CD4-positive, CD25-positive, alpha-beta regulatory T cell (primary cell): ENCODE measurements around the gene SHTN1. TPM values are rescaled to one million over a fixed set of nuclear protein-coding genes. Genes with fewer than 3 reads are reported as not detected.

Source experiments
- ATAC-seq, 2 donors: fragments of 150-1000 bp; cut with Tn5 transposase; one replicate each; pipeline ENCODE4 v1.10.0; 2021; ENCODE audit warnings: low read depth in 2 of 2, moderate number of reproducible peaks in 2 of 2, moderate library complexity in 1 of 2
- DNase-seq, 3 donors: peaks; one replicate each; pipeline versions ENCODE4 v3.0.0 to v3.0.0-alpha.2; 2012 to 2022; ENCODE audit warnings: mixed read lengths in 1 of 3
- H3K27ac ChIP-seq: one replicate; pipeline ENCODE4 v1.7.0; 2013; ENCODE audit warnings: mild to moderate bottlenecking, low read length; ENCODE audit not compliant: insufficient read depth, poor library complexity, severe bottlenecking
- H3K27me3 ChIP-seq: one replicate; pipeline ENCODE4 v1.7.0; 2013; ENCODE audit warnings: low read length; ENCODE audit not compliant: control insufficient read depth, insufficient read depth
- H3K36me3 ChIP-seq: one replicate; pipeline ENCODE4 v1.7.0; 2013; ENCODE audit warnings: mild to moderate bottlenecking, low read length, moderate library complexity; ENCODE audit not compliant: control insufficient read depth, insufficient read depth
- H3K4me1 ChIP-seq: 2 replicates; pipeline ENCODE4 v1.7.0; 2013; ENCODE audit warnings: mild to moderate bottlenecking, low read length; ENCODE audit not compliant: insufficient read depth, control insufficient read depth, poor library complexity, severe bottlenecking
- H3K4me3 ChIP-seq: one replicate; pipeline ENCODE4 v1.7.0; 2013; ENCODE audit warnings: low read depth, mild to moderate bottlenecking, low read length, moderate library complexity
- H3K9me3 ChIP-seq, 2 experiments: 1 replicate in 1 of 2; 2 replicates in 1 of 2; pipeline ENCODE4 v1.7.0; 2013; ENCODE audit warnings: low read length in 2 of 2, mild to moderate bottlenecking in 1 of 2, moderate library complexity in 1 of 2; ENCODE audit not compliant: control insufficient read depth in 2 of 2
- H3K27ac Mint-ChIP-seq, 3 donors: one replicate each; pipeline ENCODE4 v1.8.0; 2020 to 2022; ENCODE audit warnings: mild to moderate bottlenecking in 3 of 3, mixed read lengths in 3 of 3, moderate library complexity in 2 of 3
- H3K27me3 Mint-ChIP-seq: one replicate; pipeline ENCODE4 v1.8.0; 2022; ENCODE audit warnings: mild to moderate bottlenecking, mixed read lengths
- H3K36me3 Mint-ChIP-seq: one replicate; pipeline ENCODE4 v1.8.0; 2020; ENCODE audit warnings: mixed read lengths
- H3K4me1 Mint-ChIP-seq, 4 donors: one replicate each; pipeline ENCODE4 v1.8.0; 2020 to 2022; ENCODE audit warnings: mixed read lengths in 4 of 4, mild to moderate bottlenecking in 1 of 4
- H3K4me3 Mint-ChIP-seq, 4 donors: one replicate each; pipeline ENCODE4 v1.8.0; 2020 to 2022; ENCODE audit warnings: mild to moderate bottlenecking in 4 of 4, mixed read lengths in 4 of 4, moderate library complexity in 3 of 4
- H3K9me3 Mint-ChIP-seq, 7 donors: one replicate each; pipeline ENCODE4 v1.8.0; 2020 to 2022; ENCODE audit warnings: mixed read lengths in 7 of 7, mild to moderate bottlenecking in 3 of 7, moderate library complexity in 2 of 7
- polyA plus RNA-seq, 4 donors: library from polyadenylated mRNA; unstranded; fragments of 300-500 nt; fragmentation: Illumina TruSeq; gene quantifications; one replicate each; pipeline ENCODE4 v1.2.3, GENCODE V29; 2021
- total RNA-seq: library from RNA; stranded (reverse); gene quantifications from one replicate; pipeline ENCODE4 v1.2.3, GENCODE V29; 2022

Gene SHTN1
- total and polyA plus RNA-seq, 5 donors from 2014 or later, result 0.25 to 2.4 (median 0.65) TPM

- H3K4me1 ChIP-seq, result no peaks in the 10 kb centered on the region
- DNase-seq, result no peak
- H3K36me3 Mint-ChIP-seq, result no peaks in the 10 kb centered on the region
- H3K4me3 ChIP-seq, result no peak overlapping the region
- H3K27me3 ChIP-seq, result no peaks in the 10 kb centered on the region
- ATAC-seq, result no peak
- no peak overlapping the region for H3K27ac Mint-ChIP-seq
- no peaks in the 10 kb centered on the region for H3K36me3 ChIP-seq
- no peaks in the 10 kb centered on the region for H3K27me3 Mint-ChIP-seq
- no peak overlapping the region for H3K27ac ChIP-seq
- no peaks in the 10 kb centered on the region for H3K9me3 ChIP-seq
- peaks cover 0 to 2% (median 0%) of the 10 kb centered on the region in 7 donors for H3K9me3 Mint-ChIP-seq
- no peaks in the 10 kb centered on the region for H3K4me1 Mint-ChIP-seq
- H3K4me3 Mint-ChIP-seq, result no peak overlapping the region
Observed at GRCh38 chr10:116970050-116970449, 34.9 kb downstream of the SHTN1 start.

DNA sequence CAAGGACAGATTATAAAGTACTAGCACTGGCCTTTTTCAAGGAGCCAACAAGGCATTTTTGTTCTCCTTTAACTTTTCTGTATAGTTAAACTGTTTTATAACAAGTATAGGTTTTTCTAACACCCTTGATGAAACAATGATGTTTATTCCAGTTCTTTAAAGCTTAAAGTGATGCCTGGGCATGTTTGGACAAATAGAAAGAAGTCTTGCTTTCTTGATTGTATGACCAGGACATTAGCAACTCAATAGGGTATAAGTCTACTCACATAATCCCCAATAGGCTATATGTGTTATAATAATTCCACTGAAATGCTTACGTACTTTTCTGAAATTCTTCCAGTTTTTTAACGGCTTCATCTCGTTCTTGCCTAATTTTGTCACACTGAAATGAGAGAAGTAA, 36.7 kb downstream of the SHTN1 start:
- no peaks in the 10 kb centered on the region for H3K27me3 Mint-ChIP-seq
- Histone ChIP-seq H3K4me3 (no peak overlapping the region), H3K27ac (no peak overlapping the region), H3K27me3 (no peaks in the 10 kb centered on the region), H3K9me3 (no peaks in the 10 kb centered on the region), H3K4me1 (no peaks in the 10 kb centered on the region), H3K36me3 (no peaks in the 10 kb centered on the region)
- H3K36me3 Mint-ChIP-seq, result no peaks in the 10 kb centered on the region
- no peak overlapping the region for H3K4me3 Mint-ChIP-seq
- H3K4me1 Mint-ChIP-seq, result no peaks in the 10 kb centered on the region
- no peak for DNase-seq
- peaks cover 0 to 1% (median 0%) of the 10 kb centered on the region in 7 donors for H3K9me3 Mint-ChIP-seq
- no peak overlapping the region for H3K27ac Mint-ChIP-seq
- no peak for ATAC-seq

DNA sequence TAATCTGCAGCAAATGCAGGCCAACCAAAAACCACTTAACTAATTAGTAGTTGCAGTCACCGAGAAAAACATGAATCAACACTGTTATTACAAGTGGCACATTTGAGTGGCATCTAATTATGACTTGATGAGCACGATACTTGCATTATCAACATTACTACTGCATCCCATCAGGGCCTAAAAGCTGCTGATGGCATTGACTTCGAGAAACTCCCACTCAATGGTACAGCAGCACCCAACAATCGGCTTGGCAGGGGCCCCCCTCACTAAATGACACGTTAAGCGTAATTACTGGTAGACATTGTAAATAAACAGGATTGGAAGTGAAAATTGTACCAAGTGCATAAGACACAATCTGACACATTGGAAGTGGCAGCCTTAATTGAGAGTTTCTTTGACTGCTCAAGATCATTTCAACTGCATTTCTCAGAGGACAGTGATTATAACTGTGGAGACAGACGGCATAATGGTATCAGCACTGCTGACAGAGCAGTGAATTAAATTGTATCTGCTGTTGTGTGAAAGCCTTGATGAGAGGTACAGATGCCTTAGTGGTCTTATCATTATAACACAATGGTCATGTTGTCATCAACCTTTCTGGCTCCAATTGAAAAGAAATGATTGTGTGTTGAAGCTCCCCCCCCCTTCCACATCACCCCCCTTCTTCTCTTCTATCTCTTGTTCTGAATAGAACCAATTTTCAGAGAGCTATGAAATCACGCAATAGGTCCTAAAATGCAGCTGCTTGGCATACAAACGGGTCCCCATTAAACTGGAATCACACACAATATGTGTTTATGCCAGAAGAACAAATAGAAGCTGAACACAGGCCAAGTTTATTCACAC, 43.4 kb downstream of the SHTN1 start:
- Histone ChIP-seq H3K27ac (no peak overlapping the region), H3K36me3 (no peaks in the 10 kb centered on the region), H3K4me3 (no peak overlapping the region), H3K4me1 (no peaks in the 10 kb centered on the region), H3K9me3 (no peaks in the 10 kb centered on the region), H3K27me3 (peaks cover 2% of the 10 kb centered on the region)
- Mint-ChIP-seq H3K4me1 (no peaks in the 10 kb centered on the region), H3K27me3 (no peaks in the 10 kb centered on the region), H3K4me3 (no peak overlapping the region), H3K9me3 (peaks cover 0 to 1% (median 0%) of the 10 kb centered on the region in 7 donors), H3K36me3 (no peaks in the 10 kb centered on the region), H3K27ac (no peak overlapping the region)
- no peak for ATAC-seq
- DNase-seq, result no peak

GRCh38 chr10:116960066-116960776, 44.8 kb downstream of the SHTN1 start:
- H3K36me3 ChIP-seq, result no peaks in the 10 kb centered on the region
- ATAC-seq (no peak), DNase-seq (no peak)
- Mint-ChIP-seq H3K4me1 (no peaks in the 10 kb centered on the region), H3K4me3 (no peak overlapping the region), H3K36me3 (no peaks in the 10 kb centered on the region), H3K27ac (no peak overlapping the region), H3K27me3 (no peaks in the 10 kb centered on the region), H3K9me3 (peaks cover 0 to 1% (median 0%) of the 10 kb centered on the region in 7 donors)
- H3K4me3 ChIP-seq, result no peak overlapping the region
- no peak overlapping the region for H3K27ac ChIP-seq
- no peaks in the 10 kb centered on the region for H3K9me3 ChIP-seq
- H3K27me3 ChIP-seq, result peaks cover 2% of the 10 kb centered on the region
- H3K4me1 ChIP-seq, result no peaks in the 10 kb centered on the region

- Mint-ChIP-seq H3K36me3 (no peaks in the 10 kb centered on the region), H3K4me1 (no peaks in the 10 kb centered on the region), H3K9me3 (peaks cover 0 to 3% (median 0%) of the 10 kb centered on the region in 7 donors), H3K4me3 (no peak overlapping the region), H3K27me3 (no peaks in the 10 kb centered on the region), H3K27ac (no peak overlapping the region)
- Histone ChIP-seq H3K9me3 (no peaks in the 10 kb centered on the region), H3K36me3 (no peaks in the 10 kb centered on the region), H3K27ac (no peak overlapping the region), H3K27me3 (no peaks in the 10 kb centered on the region), H3K4me3 (no peak overlapping the region), H3K4me1 (no peaks in the 10 kb centered on the region)
- DNase-seq (no peak), ATAC-seq (no peak)
Observed at GRCh38 chr10:116952729-116953128, 52.3 kb downstream of the SHTN1 start.

DNA sequence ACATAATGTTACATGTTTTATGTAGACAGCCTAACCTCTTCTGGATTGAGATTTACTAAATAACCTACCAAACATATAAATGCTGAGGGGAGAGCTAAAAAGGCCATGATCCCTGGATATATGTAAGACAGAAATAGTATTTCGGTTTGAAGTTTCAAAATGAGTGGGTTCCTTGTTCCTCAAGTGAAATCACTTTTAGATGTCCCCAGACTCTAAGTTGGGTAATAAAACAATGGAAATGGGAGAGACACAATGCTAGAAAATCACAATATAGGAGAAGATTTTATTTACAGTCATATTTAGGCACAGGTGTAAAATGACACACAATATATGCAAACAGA, 56.5 kb downstream of the SHTN1 start:
- no peaks in the 10 kb centered on the region for H3K4me1 Mint-ChIP-seq
- DNase-seq (no peak), ATAC-seq (no peak)
- H3K4me3 Mint-ChIP-seq, result no peak overlapping the region
- no peaks in the 10 kb centered on the region for H3K27me3 Mint-ChIP-seq
- H3K36me3 Mint-ChIP-seq, result no peaks in the 10 kb centered on the region
- H3K27ac Mint-ChIP-seq, result no peak overlapping the region
- Histone ChIP-seq H3K9me3 (no peaks in the 10 kb centered on the region), H3K4me3 (no peak overlapping the region), H3K27ac (no peak overlapping the region), H3K27me3 (no peaks in the 10 kb centered on the region), H3K4me1 (no peaks in the 10 kb centered on the region), H3K36me3 (no peaks in the 10 kb centered on the region)
- peaks cover 0 to 3% (median 0%) of the 10 kb centered on the region in 7 donors for H3K9me3 Mint-ChIP-seq

- no peaks in the 10 kb centered on the region for H3K27me3 Mint-ChIP-seq
- H3K4me1 Mint-ChIP-seq, result no peaks in the 10 kb centered on the region
- Histone ChIP-seq H3K36me3 (no peaks in the 10 kb centered on the region), H3K4me1 (no peaks in the 10 kb centered on the region), H3K27ac (no peak overlapping the region), H3K9me3 (no peaks in the 10 kb centered on the region), H3K27me3 (no peaks in the 10 kb centered on the region), H3K4me3 (no peak overlapping the region)
- H3K36me3 Mint-ChIP-seq, result no peaks in the 10 kb centered on the region
- no peak overlapping the region for H3K4me3 Mint-ChIP-seq
- peaks cover 0 to 5% (median 0%) of the 10 kb centered on the region in 7 donors for H3K9me3 Mint-ChIP-seq
- H3K27ac Mint-ChIP-seq, result no peak overlapping the region
- DNase-seq (no peak), ATAC-seq (no peak)
Observed at GRCh38 chr10:116947841-116948529, 57.0 kb downstream of the SHTN1 start.
